Ishikawa (cell line): ENCODE results near the gene DMAC2.

ENCODE experiments used
- CEBPB ChIP-seq: IDR thresholded peaks from 2 replicates; pipeline ENCODE4 v1.6.1; 2012
- CREB1 ChIP-seq: IDR thresholded peaks from 2 replicates; pipeline ENCODE4 v1.6.1; 2012; ENCODE audit warnings: low read depth
- EGR1 ChIP-seq: IDR thresholded peaks from 2 replicates; pipeline ENCODE4 v1.6.1; 2012
- EP300 ChIP-seq: IDR thresholded peaks from 2 replicates; pipeline ENCODE4 v1.6.1; 2012; ENCODE audit warnings: borderline replicate concordance
- FOXM1 ChIP-seq: IDR thresholded peaks from 2 replicates; pipeline ENCODE4 v1.6.1; 2012; ENCODE audit warnings: low read depth, borderline replicate concordance
- NFIC ChIP-seq: IDR thresholded peaks from 2 replicates; pipeline ENCODE4 v1.6.1; 2012
- RAD21 ChIP-seq: IDR thresholded peaks from 2 replicates; pipeline ENCODE4 v1.6.1; 2012; ENCODE audit warnings: low read depth
- TAF1 ChIP-seq: IDR thresholded peaks from 2 replicates; pipeline ENCODE4 v1.6.1; 2012; ENCODE audit warnings: low read depth, mild to moderate bottlenecking
- TCF12 ChIP-seq: IDR thresholded peaks from 2 replicates; pipeline ENCODE4 v1.6.1; 2012; ENCODE audit warnings: low read depth
- TEAD4 ChIP-seq: IDR thresholded peaks from 2 replicates; pipeline ENCODE4 v1.6.1; 2012
- YY1 ChIP-seq: IDR thresholded peaks from 2 replicates; pipeline ENCODE4 v1.6.1; 2012; ENCODE audit warnings: low read depth
- ZBTB7A ChIP-seq: IDR thresholded peaks from 2 replicates; pipeline ENCODE4 v1.6.1; 2012; ENCODE audit warnings: low read depth
- TF ChIP-seq, protein P1 (sequence below): IDR thresholded peaks from 2 replicates; pipeline ENCODE4 v1.6.1; 2012
- TF ChIP-seq, protein P2 (sequence below): IDR thresholded peaks from 2 replicates; pipeline ENCODE4 v1.6.1; 2012; ENCODE audit warnings: low read depth, mild to moderate bottlenecking
- TF ChIP-seq, protein P3 (sequence below): IDR thresholded peaks from 2 replicates; pipeline ENCODE4 v1.6.1; 2012

The DMAC2 gene

DNA sequence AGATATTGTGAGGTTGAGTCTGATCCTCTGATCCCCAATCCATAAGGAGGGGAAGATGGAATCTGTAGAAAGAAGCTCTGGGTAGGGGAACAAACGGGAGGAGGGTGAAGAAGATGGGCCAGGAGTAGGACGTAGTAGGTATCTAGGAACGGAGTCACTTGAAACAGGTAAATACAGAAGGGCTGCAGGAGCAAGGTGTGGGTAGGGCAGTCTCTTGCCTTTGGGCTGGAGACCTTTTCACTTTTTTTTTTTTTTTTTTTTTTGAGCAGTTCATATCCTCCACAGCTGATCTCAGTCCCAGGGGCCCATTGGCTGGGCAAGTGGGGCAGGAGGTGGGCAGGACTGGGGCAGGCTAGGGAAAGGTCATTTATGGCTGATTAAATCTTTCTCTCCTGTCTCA, 40.6 kb downstream of the DMAC2 start:
- TF ChIP-seq RAD21 (no peak), YY1 (no peak), ZBTB7A (no peak), CEBPB (no peak), EGR1 (no peak), TAF1 (no peak), TEAD4 (no peak), CREB1 (no peak)
- TF ChIP-seq, protein P1, sequence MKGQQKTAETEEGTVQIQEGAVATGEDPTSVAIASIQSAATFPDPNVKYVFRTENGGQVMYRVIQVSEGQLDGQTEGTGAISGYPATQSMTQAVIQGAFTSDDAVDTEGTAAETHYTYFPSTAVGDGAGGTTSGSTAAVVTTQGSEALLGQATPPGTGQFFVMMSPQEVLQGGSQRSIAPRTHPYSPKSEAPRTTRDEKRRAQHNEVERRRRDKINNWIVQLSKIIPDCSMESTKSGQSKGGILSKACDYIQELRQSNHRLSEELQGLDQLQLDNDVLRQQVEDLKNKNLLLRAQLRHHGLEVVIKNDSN, result no peak
- TF ChIP-seq, protein P2, sequence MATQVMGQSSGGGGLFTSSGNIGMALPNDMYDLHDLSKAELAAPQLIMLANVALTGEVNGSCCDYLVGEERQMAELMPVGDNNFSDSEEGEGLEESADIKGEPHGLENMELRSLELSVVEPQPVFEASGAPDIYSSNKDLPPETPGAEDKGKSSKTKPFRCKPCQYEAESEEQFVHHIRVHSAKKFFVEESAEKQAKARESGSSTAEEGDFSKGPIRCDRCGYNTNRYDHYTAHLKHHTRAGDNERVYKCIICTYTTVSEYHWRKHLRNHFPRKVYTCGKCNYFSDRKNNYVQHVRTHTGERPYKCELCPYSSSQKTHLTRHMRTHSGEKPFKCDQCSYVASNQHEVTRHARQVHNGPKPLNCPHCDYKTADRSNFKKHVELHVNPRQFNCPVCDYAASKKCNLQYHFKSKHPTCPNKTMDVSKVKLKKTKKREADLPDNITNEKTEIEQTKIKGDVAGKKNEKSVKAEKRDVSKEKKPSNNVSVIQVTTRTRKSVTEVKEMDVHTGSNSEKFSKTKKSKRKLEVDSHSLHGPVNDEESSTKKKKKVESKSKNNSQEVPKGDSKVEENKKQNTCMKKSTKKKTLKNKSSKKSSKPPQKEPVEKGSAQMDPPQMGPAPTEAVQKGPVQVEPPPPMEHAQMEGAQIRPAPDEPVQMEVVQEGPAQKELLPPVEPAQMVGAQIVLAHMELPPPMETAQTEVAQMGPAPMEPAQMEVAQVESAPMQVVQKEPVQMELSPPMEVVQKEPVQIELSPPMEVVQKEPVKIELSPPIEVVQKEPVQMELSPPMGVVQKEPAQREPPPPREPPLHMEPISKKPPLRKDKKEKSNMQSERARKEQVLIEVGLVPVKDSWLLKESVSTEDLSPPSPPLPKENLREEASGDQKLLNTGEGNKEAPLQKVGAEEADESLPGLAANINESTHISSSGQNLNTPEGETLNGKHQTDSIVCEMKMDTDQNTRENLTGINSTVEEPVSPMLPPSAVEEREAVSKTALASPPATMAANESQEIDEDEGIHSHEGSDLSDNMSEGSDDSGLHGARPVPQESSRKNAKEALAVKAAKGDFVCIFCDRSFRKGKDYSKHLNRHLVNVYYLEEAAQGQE, result no peak

DNA sequence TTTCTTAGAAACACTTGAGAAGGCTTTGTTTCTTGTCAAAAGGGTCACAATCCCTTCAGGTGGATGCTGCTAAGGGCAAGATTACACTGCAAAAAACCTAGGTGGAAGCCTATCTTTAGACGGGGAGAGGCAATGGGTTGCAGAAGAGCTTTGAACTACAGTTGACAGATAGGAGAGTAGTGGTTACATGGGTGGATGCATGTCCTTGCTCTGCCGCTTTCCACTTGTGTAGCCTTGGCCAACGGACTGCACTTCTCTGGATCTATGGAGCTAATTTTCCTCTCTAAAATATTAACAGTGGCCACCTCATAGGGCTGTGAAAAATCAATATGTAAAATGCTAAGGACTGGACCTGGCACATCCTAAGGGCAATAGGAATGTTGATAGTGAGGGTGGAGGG, 41.1 kb downstream of the DMAC2 start:
- TF ChIP-seq FOXM1 (no peak), NFIC (no peak), EP300 (no peak), TEAD4 (no peak), RAD21 (no peak), EGR1 (no peak), ZBTB7A (no peak), CEBPB (no peak), CREB1 (no peak), YY1 (no peak), TCF12 (no peak), TAF1 (no peak)
- TF ChIP-seq, protein P2, result no peak
- TF ChIP-seq, protein P1, result no peak
- TF ChIP-seq, protein P3, sequence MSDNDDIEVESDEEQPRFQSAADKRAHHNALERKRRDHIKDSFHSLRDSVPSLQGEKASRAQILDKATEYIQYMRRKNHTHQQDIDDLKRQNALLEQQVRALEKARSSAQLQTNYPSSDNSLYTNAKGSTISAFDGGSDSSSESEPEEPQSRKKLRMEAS, result no peak

DNA sequence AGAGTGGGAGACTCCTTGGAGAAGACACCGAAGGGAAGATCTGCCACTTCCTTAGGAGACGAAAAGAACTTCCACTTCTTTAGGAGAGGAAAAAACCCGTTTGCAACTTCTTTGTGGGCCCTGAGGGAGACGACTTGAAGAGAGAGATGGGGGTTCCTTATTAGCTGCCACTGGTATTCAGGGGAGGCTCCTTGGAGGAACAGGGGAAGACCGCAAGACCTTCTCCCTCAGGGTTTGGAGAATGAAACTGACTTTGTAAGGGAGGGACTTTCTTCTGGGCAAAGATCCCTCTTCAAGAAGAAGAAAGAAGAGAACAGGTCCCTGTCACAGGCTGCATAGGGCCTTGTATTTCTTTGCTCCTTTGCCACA, 41.7 kb downstream of the DMAC2 start:
- no peak for TF ChIP-seq FOXM1
- TF ChIP-seq, protein P2, result no peak

DNA sequence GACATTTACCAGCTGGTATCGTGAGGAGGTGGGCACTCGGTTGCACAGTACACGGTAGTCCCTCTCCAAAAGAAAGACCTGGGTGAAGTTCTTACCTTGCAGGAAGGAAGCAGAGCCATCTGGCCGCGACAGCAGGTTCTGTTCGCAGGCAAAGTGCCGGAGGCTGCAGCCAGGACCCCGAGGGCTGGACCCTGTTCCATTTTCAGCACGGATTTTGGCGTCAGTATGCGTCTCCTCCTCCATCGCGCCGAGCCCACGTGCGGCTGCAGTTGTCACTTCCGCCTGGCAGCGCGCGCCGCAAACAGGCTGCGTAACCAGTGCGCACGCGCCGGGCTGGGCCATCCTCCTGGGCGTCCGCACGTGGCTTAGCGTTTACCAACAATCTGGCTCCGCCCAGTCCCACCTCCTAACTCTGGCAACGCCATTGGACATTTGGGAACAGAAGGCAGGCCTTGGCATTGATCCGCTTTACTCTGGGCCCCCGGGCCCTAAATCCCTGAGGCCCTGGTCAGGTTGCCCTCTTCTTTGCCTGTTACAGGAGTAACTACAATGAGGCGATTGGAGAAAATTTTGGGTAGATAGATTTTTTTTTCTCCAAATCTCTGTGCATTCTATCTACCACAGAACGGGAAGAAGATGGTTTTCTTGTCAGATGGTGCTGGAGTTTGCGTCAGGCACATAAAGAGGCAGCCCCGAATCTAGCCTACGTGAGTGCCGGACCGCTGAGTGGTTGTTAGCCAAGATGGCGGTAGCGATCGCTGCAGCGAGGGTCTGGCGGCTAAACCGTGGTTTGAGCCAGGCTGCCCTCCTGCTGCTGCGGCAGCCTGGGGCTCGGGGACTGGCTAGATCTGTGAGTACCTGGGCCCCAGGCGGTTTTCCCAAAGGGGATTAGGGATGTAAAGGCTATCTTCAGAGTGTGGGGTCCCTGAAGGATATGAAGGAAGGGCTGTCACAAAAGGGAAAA, 42.3 kb downstream of the DMAC2 start, which contains the start of the genes BCKDHA and EXOSC5:
BCKDHA (plus strand) TSS at position 733 of the 964 bp plus-strand sequence; CDS start at position 743, 10 bp downstream.
EXOSC5 (minus strand) TSS at position 274 of the 964 bp plus-strand sequence; CDS start at position 243, 31 bp downstream.
- TF ChIP-seq RAD21 (no peak), TEAD4 (no peak), NFIC (peak; percentile 74), FOXM1 (0 out of 2 replicates have a peak, but pooled peaks have one; percentile 17), EP300 (no peak), TCF12 (peak; percentile 21; the same call in 1 of the 2 replicates), TAF1 (peak; percentile 73; the same call in 1 of the 2 replicates), YY1 (peak; percentile 94)
- TF ChIP-seq, protein P3, result peak; percentile 100
- TF ChIP-seq, protein P1, result peak; percentile 91
